Keratinocyte (primary cell): ENCODE data around the gene TWSG1. TPM values are rescaled to one million over a fixed set of nuclear protein-coding genes. Genes with fewer than 3 reads are reported as not detected.
A peak's percentile ranks its signal among the peaks of the same experiment; 100 is the strongest.

ENCODE experiments used
- DNase-seq: peaks from one replicate; pipeline ENCODE4 v3.0.0-alpha.2; 2011; ENCODE audit warnings: low read depth, missing footprints, low spot score
- FAIRE-seq: peaks from 2 replicates; lab custom pipeline; 2011; peaks lifted over from hg19 to GRCh38; lab: Jason Lieb, UNC
- H2AFZ ChIP-seq: 2 replicates; pipeline ENCODE4 v1.6.0; 2012; ENCODE audit warnings: low read length, control low read depth, inconsistent platforms; ENCODE audit not compliant: control insufficient read depth
- H3K27ac ChIP-seq: 2 replicates; pipeline ENCODE4 v1.5.1; 2011; ENCODE audit warnings: low read length; ENCODE audit not compliant: control insufficient read depth, insufficient read depth
- H3K27me3 ChIP-seq: 3 replicates; pipeline ENCODE4 v1.6.0; 2011; ENCODE audit warnings: low read length; ENCODE audit not compliant: control insufficient read depth, insufficient read depth; ENCODE audit errors: extremely low read depth
- H3K36me3 ChIP-seq, 2 experiments: 2 replicates in 1 of 2; 3 replicates in 1 of 2; pipeline ENCODE4 v1.5.1; 2011; ENCODE audit warnings: low read length in 2 of 2, mild to moderate bottlenecking in 1 of 2; ENCODE audit not compliant: control insufficient read depth in 2 of 2, insufficient read depth in 2 of 2; ENCODE audit errors: extremely low read depth in 1 of 2
- H3K4me1 ChIP-seq: 3 replicates; pipeline ENCODE4 v1.5.1; 2011; ENCODE audit warnings: low read length; ENCODE audit not compliant: control insufficient read depth, insufficient read depth; ENCODE audit errors: extremely low read depth
- H3K4me2 ChIP-seq: 3 replicates; pipeline ENCODE4 v1.6.0; 2011; ENCODE audit warnings: low read depth, low read length; ENCODE audit not compliant: control insufficient read depth, insufficient read depth; ENCODE audit errors: extremely low read depth
- H3K4me3 ChIP-seq, 3 experiments: fragments of 200-600 bp in 1 of 3; sonication (generic) in 1 of 3; 2 replicates in 2 of 3; 3 replicates in 1 of 3; pipeline ENCODE4 v1.5.1; 2011 to 2016; ENCODE audit warnings: low read length in 3 of 3, mild to moderate bottlenecking in 3 of 3, control low read depth in 2 of 3, inconsistent platforms in 1 of 3, low read depth in 1 of 3, mixed read lengths in 1 of 3, mixed run types in 1 of 3, moderate library complexity in 1 of 3; ENCODE audit not compliant: control insufficient read depth in 2 of 3, insufficient read depth in 2 of 3; ENCODE audit errors: extremely low read depth in 1 of 3
- H3K79me2 ChIP-seq: 2 replicates; pipeline ENCODE4 v1.6.0; 2012; ENCODE audit warnings: low read length; ENCODE audit not compliant: control insufficient read depth, insufficient read depth
- H3K9ac ChIP-seq: 3 replicates; pipeline ENCODE4 v1.6.0; 2011; ENCODE audit warnings: low read length; ENCODE audit not compliant: control insufficient read depth, insufficient read depth; ENCODE audit errors: extremely low read depth
- H3K9me1 ChIP-seq: 3 replicates; pipeline ENCODE4 v1.6.0; 2011; ENCODE audit warnings: low read length; ENCODE audit not compliant: control insufficient read depth, insufficient read depth; ENCODE audit errors: extremely low read depth
- H3K9me3 ChIP-seq: 2 replicates; pipeline ENCODE4 v1.5.1; 2012; ENCODE audit warnings: low read depth, low read length; ENCODE audit not compliant: control insufficient read depth
- H4K20me1 ChIP-seq: 3 replicates; pipeline ENCODE4 v1.6.0; 2011; ENCODE audit warnings: low read length; ENCODE audit not compliant: control insufficient read depth, insufficient read depth; ENCODE audit errors: extremely low read depth
- EZH2 ChIP-seq: IDR thresholded peaks from one replicate; pipeline ENCODE4 v1.6.1; 2012; ENCODE audit warnings: inconsistent platforms, mild to moderate bottlenecking, low read length, moderate library complexity
- dilution Hi-C: fragments of 300-500 bp; cut with MboI; formaldehyde crosslinking; loops from one replicate; pipeline ENCODE4 v1.7.0; 2020; ENCODE audit warnings: low sequenced_read_pairs; ENCODE audit not compliant: extremely low pct_ligation_motif_present
- polyA plus RNA-seq, 5 experiments: library from polyadenylated mRNA; depleted of rRNA in 3 of 5; stranded (reverse) in 3 of 5; stranded (forward) in 1 of 5; unstranded in 1 of 5; fragments of >200 nt; gene quantifications; 1 replicate in 1 of 5; 2 replicates in 3 of 5; 3 replicates in 1 of 5; pipeline versions ENCODE4 v1.2.1 to v1.2.3, GENCODE V29; 2011 to 2012; ENCODE audit warnings: missing spikeins in 2 of 5, low read depth in 1 of 5, low replicate concordance in 1 of 5
- TF ChIP-seq, protein P1 (sequence below), 3 experiments: IDR thresholded peaks in 1 of 3; conservative IDR thresholded peaks in 1 of 3; optimal IDR thresholded peaks in 1 of 3; 2 replicates in 2 of 3; 3 replicates in 1 of 3; pipeline versions ENCODE3 to v1.5.1; 2011; ENCODE audit warnings: low read length in 3 of 3, mild to moderate bottlenecking in 3 of 3, moderate library complexity in 2 of 3, control low read depth in 1 of 3, inconsistent platforms in 1 of 3; ENCODE audit not compliant: insufficient read depth in 2 of 3; ENCODE audit errors: extremely low read depth in 1 of 3

Gene TWSG1
- polyA plus RNA-seq, 1 donor (not counting 4 experiments of a cell fraction or from before 2014, with no cell fraction given): 46.9 TPM

DNA sequence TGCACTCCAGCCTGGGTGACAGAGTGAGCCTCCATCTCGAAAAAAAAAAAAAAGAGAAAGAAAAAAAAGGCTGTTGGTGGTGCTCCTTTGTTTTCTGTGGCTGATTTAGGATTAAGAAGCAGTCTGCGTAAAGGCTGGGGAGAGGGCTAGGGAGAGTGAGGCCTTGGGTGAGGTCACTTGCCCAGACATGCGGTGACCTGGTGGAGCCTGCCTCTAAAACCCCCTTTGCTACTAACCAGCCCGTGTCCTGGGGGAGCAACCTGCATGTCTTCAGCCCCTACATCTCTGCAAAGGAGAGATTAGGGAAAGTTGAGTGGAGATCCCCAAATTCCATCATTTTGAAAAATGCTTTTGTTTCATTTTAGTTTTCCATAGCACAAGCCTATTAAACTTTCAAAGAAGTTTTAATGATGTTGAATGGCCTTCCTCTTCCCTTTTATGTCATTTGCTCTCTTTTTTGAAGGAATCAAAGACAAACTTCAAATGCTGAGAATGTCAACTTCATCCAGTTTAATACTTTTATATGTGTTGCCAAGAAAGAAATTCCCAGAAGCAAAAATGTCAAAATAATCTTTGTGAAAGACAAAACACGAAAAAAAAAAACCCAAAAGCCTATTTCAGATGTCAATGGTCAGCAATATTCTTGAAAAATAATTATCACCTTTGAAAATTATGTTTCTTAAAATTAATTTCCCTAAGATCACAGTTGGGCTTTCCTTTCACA, 101.8 kb downstream of the TWSG1 start:
- H2AFZ ChIP-seq: peak overlapping the region; percentile 33
- H3K36me3 ChIP-seq: no peaks in the 10 kb centered on the region
- dilution Hi-C loops: no loop called here
- H3K27me3 ChIP-seq: no peaks in the 10 kb centered on the region
- FAIRE-seq: no peak
- H3K4me1 ChIP-seq: no peaks in the 10 kb centered on the region
- H4K20me1 ChIP-seq: no peaks in the 10 kb centered on the region
- no peak overlapping the region for H3K9ac ChIP-seq
- no peak overlapping the region for H3K4me3 ChIP-seq
- H3K27ac ChIP-seq: no peak overlapping the region
- no peak overlapping the region for H3K4me2 ChIP-seq
- no peaks in the 10 kb centered on the region for H3K9me3 ChIP-seq
- TF ChIP-seq EZH2: no peak
- TF ChIP-seq, protein P1, sequence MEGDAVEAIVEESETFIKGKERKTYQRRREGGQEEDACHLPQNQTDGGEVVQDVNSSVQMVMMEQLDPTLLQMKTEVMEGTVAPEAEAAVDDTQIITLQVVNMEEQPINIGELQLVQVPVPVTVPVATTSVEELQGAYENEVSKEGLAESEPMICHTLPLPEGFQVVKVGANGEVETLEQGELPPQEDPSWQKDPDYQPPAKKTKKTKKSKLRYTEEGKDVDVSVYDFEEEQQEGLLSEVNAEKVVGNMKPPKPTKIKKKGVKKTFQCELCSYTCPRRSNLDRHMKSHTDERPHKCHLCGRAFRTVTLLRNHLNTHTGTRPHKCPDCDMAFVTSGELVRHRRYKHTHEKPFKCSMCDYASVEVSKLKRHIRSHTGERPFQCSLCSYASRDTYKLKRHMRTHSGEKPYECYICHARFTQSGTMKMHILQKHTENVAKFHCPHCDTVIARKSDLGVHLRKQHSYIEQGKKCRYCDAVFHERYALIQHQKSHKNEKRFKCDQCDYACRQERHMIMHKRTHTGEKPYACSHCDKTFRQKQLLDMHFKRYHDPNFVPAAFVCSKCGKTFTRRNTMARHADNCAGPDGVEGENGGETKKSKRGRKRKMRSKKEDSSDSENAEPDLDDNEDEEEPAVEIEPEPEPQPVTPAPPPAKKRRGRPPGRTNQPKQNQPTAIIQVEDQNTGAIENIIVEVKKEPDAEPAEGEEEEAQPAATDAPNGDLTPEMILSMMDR (optimal IDR thresholded peaks at IDR 0.05 in 1 of 3, IDR thresholded peaks at IDR 0.05 in 1 of 3, conservative IDR thresholded peaks at IDR 0.05 in 1 of 3; ENCODE audit: extremely low read depth in 1 of 3, insufficient read depth in 2 of 3, low read length in 3 of 3): no peak
- H3K9me1 ChIP-seq: no peaks in the 10 kb centered on the region
- no peak for DNase-seq
- H3K79me2 ChIP-seq: no peaks in the 10 kb centered on the region

DNA sequence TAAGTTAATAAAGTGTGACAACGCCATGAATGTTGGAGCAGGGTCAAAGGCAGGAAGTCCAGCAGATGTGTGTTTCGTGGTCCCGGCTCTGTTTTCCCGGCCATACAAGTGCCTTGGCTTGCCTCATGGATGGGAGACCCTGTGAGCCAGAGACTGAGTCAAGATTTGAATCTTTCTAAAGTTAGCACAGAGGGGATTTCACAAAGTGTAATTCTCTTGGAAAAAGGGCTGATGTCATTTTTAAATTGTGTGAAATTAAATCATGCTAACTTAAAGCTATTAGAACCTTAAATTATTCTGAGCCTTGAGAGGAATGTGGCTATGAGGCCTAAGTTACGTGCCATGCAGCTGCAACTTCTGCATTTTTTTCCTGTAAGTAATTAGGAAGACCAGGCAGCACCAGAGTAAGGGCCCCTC, 102.5 kb downstream of the TWSG1 start:
- no peak overlapping the region for H3K4me3 ChIP-seq
- no peak for FAIRE-seq
- no peak overlapping the region for H3K4me2 ChIP-seq
- no peaks in the 10 kb centered on the region for H3K9me1 ChIP-seq
- H3K79me2 ChIP-seq: no peaks in the 10 kb centered on the region
- no peaks in the 10 kb centered on the region for H3K27me3 ChIP-seq
- no peak overlapping the region for H3K9ac ChIP-seq
- no peaks in the 10 kb centered on the region for H3K9me3 ChIP-seq
- no peaks in the 10 kb centered on the region for H3K36me3 ChIP-seq
- no peaks in the 10 kb centered on the region for H3K4me1 ChIP-seq
- DNase-seq: no peak
- H4K20me1 ChIP-seq: no peaks in the 10 kb centered on the region
- no peak overlapping the region for H3K27ac ChIP-seq
- no peak for TF ChIP-seq EZH2
- TF ChIP-seq, protein P1 (optimal IDR thresholded peaks at IDR 0.05 in 1 of 3, IDR thresholded peaks at IDR 0.05 in 1 of 3, conservative IDR thresholded peaks at IDR 0.05 in 1 of 3; ENCODE audit: extremely low read depth in 1 of 3, insufficient read depth in 2 of 3, low read length in 3 of 3): no peak
- no peak overlapping the region for H2AFZ ChIP-seq
- dilution Hi-C loops: no loop called here
